CD4-positive, alpha-beta T cell treated with Interleukin-2 at 100 ng/mL for 4 hours (primary cell): ENCODE results near the gene MTHFD1L.

Experiments
- DNase-seq: peaks from one replicate; pipeline ENCODE4 v3.0.0-alpha.2; 2020; ENCODE audit warnings: low spot score

The MTHFD1L gene

GRCh38 chr6:150898399-150899170 lies 33.1 kb downstream of the MTHFD1L start:
- no peak for DNase-seq

GRCh38 chr6:150899231-150899630 lies 33.7 kb downstream of the MTHFD1L start:
- no peak for DNase-seq

- no peak for DNase-seq
These were observed 34.5 kb downstream of the MTHFD1L start for GRCh38 chr6:150900049-150900448.

- DNase-seq = no peak
These were observed 36.8 kb downstream of the MTHFD1L start for GRCh38 chr6:150902142-150902776.

DNA sequence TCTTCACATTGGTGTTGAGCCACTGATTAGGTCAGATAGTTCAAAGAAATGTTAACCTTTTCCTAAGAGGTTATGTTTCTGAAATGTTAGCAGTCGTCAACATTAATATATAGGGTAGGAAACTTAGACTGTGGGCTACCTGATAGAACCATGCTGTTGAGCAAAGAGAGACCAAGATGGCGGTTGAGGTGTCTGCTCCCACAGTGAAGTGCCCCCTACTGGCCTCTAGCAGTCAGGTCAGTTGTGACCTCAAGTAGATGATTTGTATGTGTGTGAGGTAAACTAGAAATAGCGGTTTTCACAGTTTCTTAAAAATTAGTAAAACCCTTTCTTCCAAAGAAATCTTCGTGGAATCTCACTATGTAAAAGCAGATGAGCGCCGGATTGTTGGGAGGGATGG lies 40.3 kb downstream of the MTHFD1L start:
- no peak for DNase-seq

- DNase-seq = no peak
These were observed 41.3 kb downstream of the MTHFD1L start for GRCh38 chr6:150906641-150907326.

DNA sequence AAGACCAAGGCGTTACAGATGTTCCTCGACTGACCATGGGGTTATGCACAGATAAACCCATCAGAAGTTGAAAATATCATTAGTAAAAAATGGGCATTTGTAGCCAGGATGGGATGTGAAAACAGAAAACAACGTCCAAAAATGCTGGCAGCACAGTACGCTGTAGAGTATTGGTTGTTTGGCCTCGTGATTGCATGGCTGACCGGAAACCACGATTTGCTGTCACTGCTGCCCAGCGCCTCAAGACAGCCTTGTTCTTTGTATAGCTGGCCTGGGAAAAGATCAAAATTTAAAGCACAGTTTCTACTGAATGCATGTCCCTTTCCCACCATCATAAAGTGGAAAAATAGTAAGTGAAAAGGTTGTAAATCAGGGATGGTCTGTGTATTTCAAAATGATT lies 41.9 kb downstream of the MTHFD1L start:
- no peak for DNase-seq

GRCh38 chr6:150908901-150909300 lies 43.4 kb downstream of the MTHFD1L start:
- DNase-seq = no peak

GRCh38 chr6:150910561-150910960 lies 45.1 kb downstream of the MTHFD1L start:
- no peak for DNase-seq

DNA sequence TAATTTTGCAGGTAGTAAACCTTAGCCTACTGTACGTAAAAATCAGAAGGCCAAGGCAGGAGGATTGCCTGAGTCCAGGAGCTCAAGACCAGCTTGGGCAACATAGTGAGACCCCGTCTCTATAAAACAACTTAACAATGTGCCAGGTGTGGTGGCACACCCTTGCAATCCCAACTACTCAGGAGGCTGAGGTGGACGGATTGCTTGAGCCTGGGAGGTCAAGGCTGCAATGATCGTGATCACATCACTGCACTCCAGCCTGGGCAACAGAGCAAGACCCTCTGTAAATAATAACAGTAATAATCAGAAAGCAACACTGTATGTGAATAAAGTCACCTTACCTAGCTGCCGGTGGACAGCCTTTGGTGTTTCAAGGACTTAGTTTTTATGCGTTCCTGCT lies 48.9 kb downstream of the MTHFD1L start:
- DNase-seq = no peak

- no peak for DNase-seq
These were observed 49.8 kb downstream of the MTHFD1L start for GRCh38 chr6:150915131-150915879.

DNA sequence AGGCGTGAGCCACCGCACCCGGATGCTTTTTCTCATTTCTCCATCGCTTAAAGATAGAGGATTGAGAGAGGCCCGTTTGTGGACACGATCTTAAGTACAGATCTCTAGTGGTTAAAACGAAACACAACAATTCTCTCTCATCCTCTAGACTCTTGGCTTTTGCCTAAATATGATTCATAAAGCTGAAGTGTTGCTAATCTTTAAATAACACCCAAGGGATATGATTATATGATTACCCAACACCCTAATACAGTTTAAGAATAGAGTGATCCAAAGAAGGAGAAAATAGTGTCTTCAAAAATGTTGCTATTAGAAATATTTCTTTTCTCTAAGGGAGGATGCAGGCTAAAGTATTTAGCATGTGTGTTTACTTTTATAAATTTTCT lies 50.4 kb downstream of the MTHFD1L start:
- no peak for DNase-seq

DNA sequence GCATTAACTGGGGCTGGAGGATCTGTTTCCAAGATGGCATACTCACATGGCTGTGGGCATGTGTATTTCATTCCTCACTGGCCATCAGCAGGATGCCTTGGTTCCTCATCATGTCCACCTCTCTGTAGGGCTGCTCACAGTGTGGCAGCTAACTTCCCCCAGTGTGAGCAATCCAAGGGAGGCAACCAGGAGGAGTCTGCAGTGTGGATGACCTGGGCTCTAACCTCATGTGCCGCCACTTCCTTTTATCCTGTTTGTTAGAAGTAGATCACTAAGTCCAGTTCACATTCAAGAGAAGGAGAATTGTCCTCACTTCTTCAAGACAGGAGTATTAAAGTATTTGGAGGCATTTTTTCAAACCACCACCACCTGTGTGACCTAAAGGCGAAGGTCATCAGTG lies 54.4 kb downstream of the MTHFD1L start:
- no peak for DNase-seq

- no peak for DNase-seq
These were observed 56.6 kb downstream of the MTHFD1L start for GRCh38 chr6:150922137-150922536.

DNA sequence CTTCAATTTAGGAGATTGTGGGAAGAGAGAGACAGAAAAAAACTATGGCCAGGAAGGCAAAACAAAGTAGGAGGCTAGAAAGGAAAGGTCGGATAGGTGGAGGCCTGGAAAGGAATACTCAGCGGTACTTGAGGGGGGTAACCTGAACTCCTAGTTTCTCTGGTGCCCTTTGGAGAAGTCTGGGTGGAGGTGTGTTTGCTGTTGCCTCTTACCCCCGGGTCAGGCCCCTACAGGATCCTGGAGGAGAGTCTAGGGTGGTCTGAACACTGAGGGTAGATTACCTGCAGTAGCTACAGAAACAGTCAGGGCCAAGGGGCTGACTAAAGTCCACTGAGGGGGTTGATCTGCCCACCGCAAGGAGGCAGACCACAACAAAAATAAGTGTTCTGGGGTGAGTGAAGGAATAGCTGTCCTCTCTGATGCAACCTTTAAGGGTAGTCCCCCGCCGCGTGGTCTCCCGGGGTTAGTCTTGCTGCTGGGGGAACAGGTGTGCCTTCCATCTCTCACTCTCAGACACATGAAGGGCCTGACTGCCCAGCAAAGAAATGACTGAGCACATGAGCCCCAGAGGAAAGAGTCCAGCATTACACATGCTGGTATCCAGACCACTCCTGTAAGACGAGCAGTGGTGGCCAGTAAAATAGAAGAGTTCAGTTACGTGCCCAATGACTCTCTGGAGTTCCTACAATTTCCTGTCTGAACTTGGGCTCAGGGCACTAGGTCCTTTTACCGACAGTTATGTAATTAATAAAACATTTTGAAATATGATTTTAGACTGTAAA lies 59.5 kb downstream of the MTHFD1L start:
- DNase-seq = no peak

GRCh38 chr6:150925590-150925928 lies 60.1 kb downstream of the MTHFD1L start:
- no peak for DNase-seq

- DNase-seq = no peak
These were observed 60.5 kb downstream of the MTHFD1L start for GRCh38 chr6:150925976-150926375.

DNA sequence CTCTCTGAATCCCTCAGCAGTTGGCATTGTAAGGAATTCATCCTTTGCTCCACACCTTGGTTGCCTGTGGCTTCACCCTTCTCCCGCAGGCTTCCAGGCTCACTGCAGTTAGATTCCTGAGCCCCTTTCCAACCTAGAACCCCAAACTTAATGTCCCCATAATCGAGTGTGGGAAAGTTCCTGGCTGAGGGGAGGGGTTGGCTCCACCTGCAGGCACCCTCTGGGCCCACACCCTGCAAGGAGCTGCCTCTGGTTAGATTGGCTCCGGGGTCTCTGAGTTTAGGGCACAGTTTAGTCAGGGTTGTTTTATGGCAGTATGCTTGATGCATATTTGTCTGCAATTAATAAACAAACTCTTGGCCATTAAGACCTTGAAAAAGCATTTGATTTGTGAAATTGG lies 63.4 kb downstream of the MTHFD1L start:
- DNase-seq = no peak

GRCh38 chr6:150929416-150929815 lies 63.9 kb downstream of the MTHFD1L start:
- DNase-seq = no peak

DNA sequence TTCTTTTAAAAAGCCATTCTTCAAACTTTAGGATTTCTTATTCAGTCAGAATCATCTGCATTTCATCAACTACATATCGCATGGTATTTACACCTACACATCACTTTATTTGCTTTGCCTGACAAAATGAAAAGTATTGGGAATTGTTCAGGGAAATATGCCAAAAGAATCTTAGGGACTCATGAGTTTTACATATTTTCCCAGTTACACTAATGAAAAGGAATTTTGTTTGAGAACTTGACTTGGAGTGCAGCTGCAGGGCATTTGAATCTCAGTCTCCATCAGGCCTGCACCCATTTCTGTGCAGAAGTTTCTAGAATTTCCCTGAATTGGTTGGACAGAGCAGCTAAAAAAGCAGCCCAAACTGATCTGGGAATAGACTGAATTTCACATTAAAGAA lies 65.3 kb downstream of the MTHFD1L start:
- no peak for DNase-seq

DNA sequence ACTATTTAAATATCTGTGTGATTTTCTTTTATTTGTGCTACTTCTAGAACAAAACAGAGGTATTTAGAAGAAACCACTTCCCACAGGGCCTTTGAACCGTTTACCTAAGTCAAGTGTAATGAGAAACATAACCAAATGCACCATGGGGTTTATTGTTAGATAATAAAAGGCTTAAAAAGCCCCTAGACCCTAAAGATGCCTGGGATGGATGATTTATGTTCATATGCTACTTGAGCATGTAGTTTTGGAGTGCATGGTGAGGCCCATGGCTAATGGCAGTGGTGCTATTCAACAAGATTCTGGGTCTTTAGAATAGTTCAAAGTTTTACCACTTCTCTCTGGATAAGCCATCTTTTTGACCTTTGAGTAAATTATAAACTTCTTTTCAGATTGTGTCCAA lies 65.9 kb downstream of the MTHFD1L start:
- no peak for DNase-seq

- DNase-seq = no peak
These were observed 67.5 kb downstream of the MTHFD1L start for GRCh38 chr6:150932996-150933395.
